DND-41 (cell line): ENCODE results near the gene NAGPA.

Source experiments
- ATAC-seq: fragments of 200-7000 bp; cut with Tn5 transposase; 3 replicates; pipeline ENCODE4 v1.9.1; 2021; ENCODE audit warnings: low read depth; ENCODE audit not compliant: insufficient read depth
- DNase-seq: peaks from one replicate; pipeline ENCODE4 v3.0.0-alpha.2; 2020
- H2AFZ ChIP-seq: 2 replicates; pipeline ENCODE4 v1.6.0; 2012; ENCODE audit warnings: low read depth, low read length
- H3K27ac ChIP-seq: 2 replicates; pipeline ENCODE4 v1.5.1; 2012; ENCODE audit warnings: low read length, inconsistent platforms
- H3K27me3 ChIP-seq: fragments of 200-600 bp; sonication (generic); 2 replicates; pipeline ENCODE4 v1.6.0; 2012; ENCODE audit warnings: low read length, mild to moderate bottlenecking, inconsistent platforms; ENCODE audit not compliant: insufficient read depth, poor library complexity
- H3K36me3 ChIP-seq: 2 replicates; pipeline ENCODE4 v1.5.1; 2012; ENCODE audit warnings: low read length, inconsistent platforms; ENCODE audit not compliant: insufficient read depth
- H3K4me1 ChIP-seq: 2 replicates; pipeline ENCODE4 v1.5.1; 2012; ENCODE audit warnings: mild to moderate bottlenecking, low read length; ENCODE audit not compliant: insufficient read depth
- H3K4me2 ChIP-seq: 2 replicates; pipeline ENCODE4 v1.6.0; 2012; ENCODE audit warnings: mild to moderate bottlenecking, moderate library complexity, low read length, inconsistent platforms; ENCODE audit not compliant: insufficient read depth
- H3K4me3 ChIP-seq, 2 experiments: fragments of 200-600 bp in 1 of 2; shearing (Covaris generic) in 1 of 2; 2 replicates each; pipeline ENCODE4 v1.5.1; 2012 to 2016; ENCODE audit warnings: inconsistent platforms in 2 of 2, low read length in 2 of 2, mild to moderate bottlenecking in 2 of 2, low read depth in 1 of 2, moderate library complexity in 1 of 2
- H3K79me2 ChIP-seq: 2 replicates; pipeline ENCODE4 v1.6.0; 2012; ENCODE audit warnings: low read length, inconsistent platforms; ENCODE audit not compliant: insufficient read depth
- H3K9ac ChIP-seq: 2 replicates; pipeline ENCODE4 v1.6.0; 2012; ENCODE audit warnings: low read depth, mild to moderate bottlenecking, inconsistent platforms, low read length, moderate library complexity
- H3K9me3 ChIP-seq: 2 replicates; pipeline ENCODE4 v1.5.1; 2012; ENCODE audit warnings: low read length, moderate library complexity, mild to moderate bottlenecking, inconsistent platforms; ENCODE audit not compliant: insufficient read depth, severe bottlenecking
- H4K20me1 ChIP-seq: 2 replicates; pipeline ENCODE4 v1.6.0; 2012; ENCODE audit warnings: low read length; ENCODE audit not compliant: insufficient read depth
- EZH2 ChIP-seq: IDR thresholded peaks from 3 replicates; pipeline ENCODE4 v1.6.1; 2012; ENCODE audit warnings: borderline replicate concordance, low read depth, mild to moderate bottlenecking, moderate library complexity, low read length, inconsistent platforms; ENCODE audit not compliant: severe bottlenecking
- TF ChIP-seq, protein P1 (sequence below): IDR thresholded peaks from 2 replicates; pipeline ENCODE4 v1.5.1; 2012; ENCODE audit warnings: borderline replicate concordance, low read length, moderate library complexity, mild to moderate bottlenecking; ENCODE audit not compliant: poor library complexity, severe bottlenecking; ENCODE audit errors: extremely low read depth

Gene NAGPA

DNA sequence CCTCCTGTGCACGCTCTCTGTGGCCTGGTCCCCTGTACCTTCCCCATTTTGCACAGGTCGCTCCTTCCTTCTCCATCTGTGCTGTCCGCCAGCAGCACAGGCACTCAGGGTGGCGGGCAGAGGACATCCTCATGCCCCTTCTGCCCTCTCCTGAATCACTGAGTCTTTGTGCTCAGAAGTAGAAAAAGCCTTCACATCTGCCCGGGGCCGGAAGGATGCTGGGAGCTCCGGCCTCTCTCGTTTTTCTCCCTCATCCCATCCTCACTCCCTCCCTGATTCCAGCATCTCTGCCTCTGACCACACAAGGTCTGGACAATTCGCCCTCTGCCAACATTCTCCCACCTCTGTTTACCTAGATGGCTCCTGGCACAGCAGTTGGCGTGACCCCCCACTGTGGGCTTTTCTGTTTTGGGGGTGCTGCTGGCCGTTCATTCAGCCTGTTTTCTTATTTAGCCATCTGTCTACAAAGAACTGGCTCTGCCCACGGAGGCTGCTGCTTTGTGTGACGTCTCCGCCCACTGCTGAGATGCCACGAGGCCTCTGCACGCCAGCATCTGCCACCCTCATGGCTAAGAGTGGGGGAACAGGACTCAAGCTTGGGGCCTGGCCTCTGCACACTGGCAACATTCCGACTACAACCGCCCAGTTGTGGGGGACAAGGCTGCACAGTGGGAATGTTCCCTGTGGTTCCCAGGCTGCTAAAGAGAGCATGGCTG is 38.9 kb downstream of the NAGPA start:
- DNase-seq (no peak), ATAC-seq (no peak)
- no peaks in the 10 kb centered on the region for H3K79me2 ChIP-seq
- TF ChIP-seq, protein P1, sequence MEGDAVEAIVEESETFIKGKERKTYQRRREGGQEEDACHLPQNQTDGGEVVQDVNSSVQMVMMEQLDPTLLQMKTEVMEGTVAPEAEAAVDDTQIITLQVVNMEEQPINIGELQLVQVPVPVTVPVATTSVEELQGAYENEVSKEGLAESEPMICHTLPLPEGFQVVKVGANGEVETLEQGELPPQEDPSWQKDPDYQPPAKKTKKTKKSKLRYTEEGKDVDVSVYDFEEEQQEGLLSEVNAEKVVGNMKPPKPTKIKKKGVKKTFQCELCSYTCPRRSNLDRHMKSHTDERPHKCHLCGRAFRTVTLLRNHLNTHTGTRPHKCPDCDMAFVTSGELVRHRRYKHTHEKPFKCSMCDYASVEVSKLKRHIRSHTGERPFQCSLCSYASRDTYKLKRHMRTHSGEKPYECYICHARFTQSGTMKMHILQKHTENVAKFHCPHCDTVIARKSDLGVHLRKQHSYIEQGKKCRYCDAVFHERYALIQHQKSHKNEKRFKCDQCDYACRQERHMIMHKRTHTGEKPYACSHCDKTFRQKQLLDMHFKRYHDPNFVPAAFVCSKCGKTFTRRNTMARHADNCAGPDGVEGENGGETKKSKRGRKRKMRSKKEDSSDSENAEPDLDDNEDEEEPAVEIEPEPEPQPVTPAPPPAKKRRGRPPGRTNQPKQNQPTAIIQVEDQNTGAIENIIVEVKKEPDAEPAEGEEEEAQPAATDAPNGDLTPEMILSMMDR = no peak
- no peak for TF ChIP-seq EZH2
- H3K4me1 ChIP-seq = no peaks in the 10 kb centered on the region
- no peak overlapping the region for H3K4me2 ChIP-seq
- no peak overlapping the region for H3K4me3 ChIP-seq
- H4K20me1 ChIP-seq = no peaks in the 10 kb centered on the region
- H3K9ac ChIP-seq = no peak overlapping the region
- no peaks in the 10 kb centered on the region for H3K27me3 ChIP-seq
- H3K36me3 ChIP-seq = no peaks in the 10 kb centered on the region
- no peak overlapping the region for H2AFZ ChIP-seq
- H3K27ac ChIP-seq = no peak overlapping the region
- no peaks in the 10 kb centered on the region for H3K9me3 ChIP-seq

DNA sequence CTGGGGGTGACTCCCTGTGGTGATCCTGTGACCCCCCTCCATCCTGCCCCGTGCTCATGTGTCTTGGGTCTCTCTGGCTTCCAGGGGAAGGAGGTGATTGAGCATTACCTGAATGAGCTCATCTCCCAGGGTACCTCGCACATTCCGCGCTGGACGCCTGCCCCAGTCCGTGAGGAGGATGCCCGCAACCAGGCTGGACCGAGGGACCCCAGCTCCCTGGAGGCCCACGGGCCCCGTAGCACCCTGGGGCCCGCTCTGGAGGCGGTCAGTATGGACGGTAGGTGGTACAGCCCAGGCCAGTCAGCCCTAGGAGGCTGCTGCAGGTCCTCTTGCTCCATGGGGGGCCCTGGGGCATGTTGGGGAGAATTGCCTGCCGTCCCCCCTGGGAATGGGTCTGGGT is 42.0 kb downstream of the NAGPA start:
- no peak overlapping the region for H3K4me2 ChIP-seq
- no peaks in the 10 kb centered on the region for H4K20me1 ChIP-seq
- DNase-seq (no peak), ATAC-seq (no peak)
- no peaks in the 10 kb centered on the region for H3K36me3 ChIP-seq
- no peak overlapping the region for H3K4me3 ChIP-seq
- no peaks in the 10 kb centered on the region for H3K4me1 ChIP-seq
- H3K79me2 ChIP-seq = no peaks in the 10 kb centered on the region
- H3K9me3 ChIP-seq = no peaks in the 10 kb centered on the region
- no peak overlapping the region for H3K27ac ChIP-seq
- H3K27me3 ChIP-seq = no peaks in the 10 kb centered on the region
- no peak overlapping the region for H3K9ac ChIP-seq
- no peak overlapping the region for H2AFZ ChIP-seq
- TF ChIP-seq, protein P1 = no peak
- no peak for TF ChIP-seq EZH2

DNA sequence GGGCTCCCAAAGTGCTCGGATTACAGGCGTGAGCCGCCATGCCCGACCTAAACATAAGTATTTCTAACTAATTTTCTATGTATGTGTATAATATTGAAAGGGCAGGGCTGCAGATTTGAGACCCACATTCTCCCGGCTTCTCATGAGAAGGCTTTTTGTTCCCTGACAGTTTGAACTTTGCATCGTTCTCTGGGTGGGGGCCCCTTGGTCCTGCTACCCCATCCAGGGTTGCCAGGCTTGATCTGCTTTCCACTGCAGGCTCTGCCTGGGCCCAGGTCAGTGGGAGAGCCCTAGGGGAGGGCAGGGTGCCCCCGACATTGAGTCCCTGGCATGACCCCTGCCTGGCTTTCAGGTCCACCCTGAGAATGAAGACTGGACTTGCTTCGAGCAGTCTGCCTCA is 43.3 kb downstream of the NAGPA start:
- Histone ChIP-seq H3K4me3 (no peak overlapping the region), H3K36me3 (no peaks in the 10 kb centered on the region), H3K27ac (no peak overlapping the region), H3K9ac (no peak overlapping the region), H3K27me3 (no peaks in the 10 kb centered on the region), H3K79me2 (no peaks in the 10 kb centered on the region), H4K20me1 (no peaks in the 10 kb centered on the region), H3K4me2 (no peak overlapping the region), H2AFZ (no peak overlapping the region), H3K4me1 (no peaks in the 10 kb centered on the region), H3K9me3 (no peaks in the 10 kb centered on the region)
- TF ChIP-seq, protein P1 = no peak
- TF ChIP-seq EZH2 = no peak
- ATAC-seq = no peak
- DNase-seq = no peak
